HG02763 (cell line): ENCODE results near the gene BTBD9.

Source experiments
- ATAC-seq: cut with Tn5 transposase; IDR thresholded peaks from one replicate; pipeline ENCODE4 v1.9.1; 2021; ENCODE audit warnings: mild to moderate bottlenecking, moderate library complexity; ENCODE audit not compliant: unreplicated experiment

BTBD9 gene

GRCh38 chr6:38400101-38400500 lies 239.6 kb downstream of the BTBD9 start:
- ATAC-seq, result no peak

- no peak for ATAC-seq
These were observed 243.5 kb downstream of the BTBD9 start for GRCh38 chr6:38396209-38396608.

- ATAC-seq, result no peak
These were observed 245.7 kb downstream of the BTBD9 start for GRCh38 chr6:38393986-38394385.

GRCh38 chr6:38391626-38392579 lies 247.8 kb downstream of the BTBD9 start:
- ATAC-seq, result no peak

- ATAC-seq, result no peak
These were observed 248.5 kb downstream of the BTBD9 start for GRCh38 chr6:38391206-38391605.

GRCh38 chr6:38389875-38390274 lies 249.9 kb downstream of the BTBD9 start:
- ATAC-seq, result no peak

GRCh38 chr6:38387971-38388370 lies 251.8 kb downstream of the BTBD9 start:
- no peak for ATAC-seq

GRCh38 chr6:38387461-38387860 lies 252.3 kb downstream of the BTBD9 start:
- no peak for ATAC-seq

GRCh38 chr6:38378801-38379200 lies 260.9 kb downstream of the BTBD9 start:
- no peak for ATAC-seq

GRCh38 chr6:38375937-38376336 lies 263.8 kb downstream of the BTBD9 start:
- no peak for ATAC-seq

- ATAC-seq, result no peak
These were observed 264.4 kb downstream of the BTBD9 start for GRCh38 chr6:38375341-38375740.

- no peak for ATAC-seq
These were observed 267.8 kb downstream of the BTBD9 start for GRCh38 chr6:38371881-38372280.

GRCh38 chr6:38370653-38371601 lies 268.8 kb downstream of the BTBD9 start:
- ATAC-seq, result no peak

- ATAC-seq, result no peak
These were observed 272.5 kb downstream of the BTBD9 start for GRCh38 chr6:38367231-38367630.

- no peak for ATAC-seq
These were observed 273.5 kb downstream of the BTBD9 start for GRCh38 chr6:38366234-38366633.

- no peak for ATAC-seq
These were observed 275.0 kb downstream of the BTBD9 start for GRCh38 chr6:38364775-38365174.

GRCh38 chr6:38364127-38364526 lies 275.6 kb downstream of the BTBD9 start:
- ATAC-seq, result no peak

- no peak for ATAC-seq
These were observed 284.2 kb downstream of the BTBD9 start for GRCh38 chr6:38355519-38355918.

- no peak for ATAC-seq
These were observed 284.8 kb downstream of the BTBD9 start for GRCh38 chr6:38354905-38355304.

- ATAC-seq, result no peak
These were observed 285.7 kb downstream of the BTBD9 start for GRCh38 chr6:38354037-38354381.

GRCh38 chr6:38353310-38354036 lies 286.3 kb downstream of the BTBD9 start:
- ATAC-seq, result no peak
